Measurements from ENCODE around the gene CLDN10.

GRCh38 chr13:95623141-95623540, 70.6 kb downstream of the CLDN10 start:
- TF ChIP-seq, protein P1, sequence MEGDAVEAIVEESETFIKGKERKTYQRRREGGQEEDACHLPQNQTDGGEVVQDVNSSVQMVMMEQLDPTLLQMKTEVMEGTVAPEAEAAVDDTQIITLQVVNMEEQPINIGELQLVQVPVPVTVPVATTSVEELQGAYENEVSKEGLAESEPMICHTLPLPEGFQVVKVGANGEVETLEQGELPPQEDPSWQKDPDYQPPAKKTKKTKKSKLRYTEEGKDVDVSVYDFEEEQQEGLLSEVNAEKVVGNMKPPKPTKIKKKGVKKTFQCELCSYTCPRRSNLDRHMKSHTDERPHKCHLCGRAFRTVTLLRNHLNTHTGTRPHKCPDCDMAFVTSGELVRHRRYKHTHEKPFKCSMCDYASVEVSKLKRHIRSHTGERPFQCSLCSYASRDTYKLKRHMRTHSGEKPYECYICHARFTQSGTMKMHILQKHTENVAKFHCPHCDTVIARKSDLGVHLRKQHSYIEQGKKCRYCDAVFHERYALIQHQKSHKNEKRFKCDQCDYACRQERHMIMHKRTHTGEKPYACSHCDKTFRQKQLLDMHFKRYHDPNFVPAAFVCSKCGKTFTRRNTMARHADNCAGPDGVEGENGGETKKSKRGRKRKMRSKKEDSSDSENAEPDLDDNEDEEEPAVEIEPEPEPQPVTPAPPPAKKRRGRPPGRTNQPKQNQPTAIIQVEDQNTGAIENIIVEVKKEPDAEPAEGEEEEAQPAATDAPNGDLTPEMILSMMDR (IDR thresholded peaks at IDR 0.05), result no peak
- TF ChIP-seq POLR2A (IDR thresholded peaks at IDR 0.05), result no peak

Data from thyroid gland (tissue), 4 donors.